Measurements from ENCODE around the gene NELFA.

Gene NELFA

DNA sequence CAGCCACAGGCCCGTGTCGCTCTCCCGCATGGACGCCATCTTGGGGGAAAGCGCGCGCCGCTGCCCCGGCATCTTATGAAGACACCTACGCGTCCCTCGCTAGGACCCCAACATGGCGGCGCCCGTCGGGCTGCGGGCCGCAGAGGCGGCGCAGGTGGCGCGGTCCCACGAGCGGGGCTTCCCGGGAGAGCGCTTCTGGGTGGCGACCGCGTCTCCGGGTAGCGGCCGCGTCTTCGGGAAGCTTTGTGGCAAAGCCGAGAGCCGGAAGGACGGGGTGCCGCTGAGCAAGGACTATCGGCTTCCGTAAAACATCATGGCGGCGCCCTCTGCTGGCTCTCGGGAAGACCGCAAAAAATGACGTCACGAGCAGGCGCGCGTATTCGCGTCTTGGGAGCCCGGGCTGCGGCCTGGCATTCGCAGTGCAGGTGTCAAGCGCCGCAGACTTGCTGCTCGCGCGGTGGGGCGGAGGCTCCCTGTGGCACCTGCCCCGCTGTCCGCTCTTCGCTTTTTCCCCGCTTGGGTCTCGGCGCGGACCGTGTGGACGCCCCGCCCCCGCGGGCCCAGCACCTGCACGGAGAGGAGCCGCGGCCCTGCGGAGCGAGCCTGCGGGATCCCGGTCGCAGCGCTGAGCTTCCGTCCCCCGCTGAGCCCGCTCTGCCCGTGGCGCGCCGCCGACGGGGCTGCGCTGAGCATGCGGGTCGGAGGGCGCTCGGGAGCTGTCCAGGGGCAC lies at the start of gene NELFA (continued):
- TF ChIP-seq ZNF76 (tag by site-specific recombination; IDR thresholded peaks at IDR 0.05; ENCODE audit: borderline replicate concordance, low read depth) (peak; percentile 90), ZNF548 (tag by site-specific recombination; IDR thresholded peaks at IDR 0.05) (no peak), ZNF792 (tag by site-specific recombination; IDR thresholded peaks at IDR 0.05) (no peak), ZFP41 (tag by site-specific recombination; IDR thresholded peaks at IDR 0.05; ENCODE audit: borderline replicate concordance) (no peak), OVOL3 (tag by site-specific recombination; IDR thresholded peaks at IDR 0.05) (peak; percentile 62; the same call in 1 of the 2 replicates), ZNF404 (tag by site-specific recombination; IDR thresholded peaks at IDR 0.05) (no peak), ZNF776 (tag by site-specific recombination; IDR thresholded peaks at IDR 0.05; ENCODE audit: borderline replicate concordance) (no peak), ZNF138 (tag by site-specific recombination; IDR thresholded peaks at IDR 0.05; ENCODE audit: borderline replicate concordance) (no peak), ZNF549 (tag by site-specific recombination; IDR thresholded peaks at IDR 0.05) (no peak), ZNF19 (tag by site-specific recombination; IDR thresholded peaks at IDR 0.05; ENCODE audit: low read depth) (no peak), ZNF2 (tag by site-specific recombination; IDR thresholded peaks at IDR 0.05) (no peak), IKZF3 (tag by site-specific recombination; IDR thresholded peaks at IDR 0.05) (peak; percentile 43; the same call in 1 of the 2 replicates), ZNF292 (tag by site-specific recombination; IDR thresholded peaks at IDR 0.05; ENCODE audit: borderline replicate concordance, low read depth) (no peak), ZIC2 (tag by site-specific recombination; IDR thresholded peaks at IDR 0.05) (peak; percentile 97), KLF8 (tag by site-specific recombination; IDR thresholded peaks at IDR 0.05) (peak; percentile 33), ZNF341 (tag by site-specific recombination; IDR thresholded peaks at IDR 0.05; ENCODE audit: low read depth) (peak; percentile 80), KLF10 (tag by site-specific recombination; IDR thresholded peaks at IDR 0.05) (no peak; the same call in 1 of the 2 replicates), ZEB2 (tag by site-specific recombination; IDR thresholded peaks at IDR 0.05) (peak; percentile 93), ZFP37 (tag by site-specific recombination; IDR thresholded peaks at IDR 0.05) (peak; percentile 73; the same call in 1 of the 2 replicates), FEZF1 (tag by site-specific recombination; IDR thresholded peaks at IDR 0.05) (no peak), ZNF157 (tag by site-specific recombination; IDR thresholded peaks at IDR 0.05) (no peak), ZNF354C (tag by site-specific recombination; IDR thresholded peaks at IDR 0.05; ENCODE audit: borderline replicate concordance, low read depth) (no peak), ZNF600 (tag by site-specific recombination; IDR thresholded peaks at IDR 0.05) (peak; percentile 63), ZNF654 (tag by site-specific recombination; IDR thresholded peaks at IDR 0.05; ENCODE audit: low read depth) (no peak), ZNF202 (tag by site-specific recombination; IDR thresholded peaks at IDR 0.05; ENCODE audit: borderline replicate concordance) (no peak), BCL11B (tag by site-specific recombination; IDR thresholded peaks at IDR 0.05; ENCODE audit: low read depth) (peak; percentile 39; the same call in 1 of the 2 replicates), ZNF701 (tag by site-specific recombination; IDR thresholded peaks at IDR 0.05) (no peak), ZNF239 (tag by site-specific recombination; IDR thresholded peaks at IDR 0.05) (no peak), OSR2 (tag by site-specific recombination; IDR thresholded peaks at IDR 0.05) (peak; percentile 30), ZBTB49 (tag by site-specific recombination; IDR thresholded peaks at IDR 0.05; ENCODE audit: low read depth) (no peak), ZNF580 (tag by site-specific recombination; IDR thresholded peaks at IDR 0.05) (no peak), ZNF449 (tag by site-specific recombination; IDR thresholded peaks at IDR 0.05) (peak; percentile 23; the same call in 1 of the 2 replicates)
- TF ChIP-seq, protein P1, sequence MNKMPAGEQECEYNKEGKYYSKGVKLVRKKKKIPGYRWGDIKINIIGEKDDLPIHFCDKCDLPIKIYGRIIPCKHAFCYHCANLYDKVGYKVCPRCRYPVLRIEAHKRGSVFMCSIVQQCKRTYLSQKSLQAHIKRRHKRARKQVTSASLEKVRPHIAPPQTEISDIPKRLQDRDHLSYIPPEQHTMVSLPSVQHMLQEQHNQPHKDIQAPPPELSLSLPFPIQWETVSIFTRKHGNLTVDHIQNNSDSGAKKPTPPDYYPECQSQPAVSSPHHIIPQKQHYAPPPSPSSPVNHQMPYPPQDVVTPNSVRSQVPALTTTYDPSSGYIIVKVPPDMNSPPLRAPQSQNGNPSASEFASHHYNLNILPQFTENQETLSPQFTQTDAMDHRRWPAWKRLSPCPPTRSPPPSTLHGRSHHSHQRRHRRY (tag by site-specific recombination; IDR thresholded peaks at IDR 0.05): no peak
- TF ChIP-seq, protein P2, sequence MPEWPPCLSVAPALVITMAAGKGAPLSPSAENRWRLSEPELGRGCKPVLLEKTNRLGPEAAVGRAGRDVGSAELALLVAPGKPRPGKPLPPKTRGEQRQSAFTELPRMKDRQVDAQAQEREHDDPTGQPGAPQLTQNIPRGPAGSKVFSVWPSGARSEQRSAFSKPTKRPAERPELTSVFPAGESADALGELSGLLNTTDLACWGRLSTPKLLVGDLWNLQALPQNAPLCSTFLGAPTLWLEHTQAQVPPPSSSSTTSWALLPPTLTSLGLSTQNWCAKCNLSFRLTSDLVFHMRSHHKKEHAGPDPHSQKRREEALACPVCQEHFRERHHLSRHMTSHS (tag by site-specific recombination; IDR thresholded peaks at IDR 0.05): no peak

Data from HEK293 (cell line).